Ishikawa (cell line): ENCODE results near the gene MCF2L2.

Experiments
- CEBPB ChIP-seq: IDR thresholded peaks from 2 replicates; pipeline ENCODE4 v1.6.1; 2012
- EGR1 ChIP-seq: IDR thresholded peaks from 2 replicates; pipeline ENCODE4 v1.6.1; 2012
- EP300 ChIP-seq: IDR thresholded peaks from 2 replicates; pipeline ENCODE4 v1.6.1; 2012; ENCODE audit warnings: borderline replicate concordance
- ZBTB7A ChIP-seq: IDR thresholded peaks from 2 replicates; pipeline ENCODE4 v1.6.1; 2012; ENCODE audit warnings: low read depth
- TF ChIP-seq, protein P1 (sequence below): IDR thresholded peaks from 2 replicates; pipeline ENCODE4 v1.6.1; 2012

DNA sequence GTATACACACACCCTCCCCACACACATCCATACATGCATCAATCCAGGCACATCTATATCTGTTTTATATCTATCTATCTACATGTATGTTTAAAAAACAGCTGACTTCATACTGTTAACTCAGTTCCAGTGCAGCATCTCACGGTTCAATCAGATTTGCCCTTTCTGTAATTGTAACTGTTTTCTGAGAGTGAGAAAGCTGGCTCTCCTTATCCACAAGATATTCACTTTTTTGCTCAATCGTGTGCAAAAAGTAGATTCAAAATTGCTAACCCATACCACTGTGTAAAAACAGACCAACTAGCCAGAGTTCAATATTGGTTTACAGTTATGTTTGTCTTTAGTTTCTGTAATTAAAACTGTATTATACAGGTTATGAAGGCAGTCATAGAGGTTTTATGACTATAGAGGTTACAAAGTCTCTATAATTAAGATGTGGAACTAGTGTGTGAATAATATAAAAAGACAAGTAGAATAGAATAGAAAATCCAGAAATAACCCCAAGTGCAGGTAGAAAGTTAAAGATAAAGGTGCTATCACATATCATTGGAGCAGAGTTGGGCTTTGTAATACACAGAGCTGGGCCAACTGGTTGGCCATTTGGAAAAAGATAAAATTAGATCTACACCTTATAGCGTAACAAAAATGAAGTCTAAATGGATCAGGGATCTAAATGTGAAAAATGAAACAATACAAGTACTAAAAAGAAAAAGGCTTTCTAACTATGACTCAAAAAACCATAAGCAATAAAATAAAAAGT is 20.1 kb upstream of the MCF2L2 start:
- TF ChIP-seq, protein P1, sequence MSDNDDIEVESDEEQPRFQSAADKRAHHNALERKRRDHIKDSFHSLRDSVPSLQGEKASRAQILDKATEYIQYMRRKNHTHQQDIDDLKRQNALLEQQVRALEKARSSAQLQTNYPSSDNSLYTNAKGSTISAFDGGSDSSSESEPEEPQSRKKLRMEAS = no peak
- TF ChIP-seq EP300 (no peak), CEBPB (no peak), EGR1 (no peak), ZBTB7A (no peak)
